Neural cell (in vitro differentiated cells): Measurements from ENCODE around the gene SDK2. TPM values are rescaled to one million over a fixed set of nuclear protein-coding genes. Genes with fewer than 3 reads are reported as not detected.

Source experiments
- H2AFZ ChIP-seq: fragments of 200-600, 300-800 bp; sonication (generic), shearing (Covaris generic); 2 replicates; pipeline ENCODE4 v1.6.0; 2014; ENCODE audit warnings: low read depth, mild to moderate bottlenecking, antibody characterized with exemption, low read length, moderate library complexity
- H3F3A ChIP-seq: fragments of 200-600 bp; shearing (Covaris generic); 2 replicates; pipeline ENCODE4 v1.6.1; 2016; ENCODE audit warnings: mild to moderate bottlenecking, moderate library complexity, mixed read lengths, antibody characterized with exemption, low read length; ENCODE audit not compliant: insufficient read depth, poor library complexity, severe bottlenecking
- H3K27ac ChIP-seq: fragments of 200-600, 300-800 bp; sonication (generic), shearing (Covaris generic); 2 replicates; pipeline ENCODE4 v1.5.1; 2014; ENCODE audit warnings: mild to moderate bottlenecking, low read length, moderate library complexity
- H3K27me3 ChIP-seq: fragments of 300-800, 200-600 bp; sonication (generic), shearing (Covaris generic); 2 replicates; pipeline ENCODE4 v1.6.0; 2014; ENCODE audit warnings: mild to moderate bottlenecking, low read depth, low read length, moderate library complexity; ENCODE audit not compliant: insufficient read depth
- H3K36me3 ChIP-seq: fragments of 300-800, 200-600 bp; sonication (generic), shearing (Covaris generic); 2 replicates; pipeline ENCODE4 v1.5.1; 2014; ENCODE audit warnings: mild to moderate bottlenecking, antibody characterized with exemption, low read length, moderate library complexity; ENCODE audit not compliant: insufficient read depth
- H3K4me2 ChIP-seq: fragments of 300-800, 200-600 bp; sonication (generic), shearing (Covaris generic); 2 replicates; pipeline ENCODE4 v1.6.0; 2014; ENCODE audit warnings: mild to moderate bottlenecking, low read length
- H3K4me3 ChIP-seq: fragments of 300-800, 200-600 bp; sonication (generic), shearing (Covaris generic); 2 replicates; pipeline ENCODE4 v1.5.1; 2014; ENCODE audit warnings: mild to moderate bottlenecking, low read length, moderate library complexity
- H3K79me2 ChIP-seq: fragments of 200-600 bp; shearing (Covaris generic); replicated peaks from 2 replicates; pipeline ENCODE4 v1.6.0; 2014; ENCODE audit warnings: mild to moderate bottlenecking, low read length, moderate library complexity; ENCODE audit not compliant: insufficient read depth
- H3K9ac ChIP-seq: fragments of 300-800, 200-600 bp; sonication (generic), shearing (Covaris generic); 2 replicates; pipeline ENCODE4 v1.6.1; 2016; ENCODE audit warnings: mild to moderate bottlenecking, low read length, mixed read lengths
- H3K9me2 ChIP-seq: fragments of 200-600 bp; shearing (Covaris generic); 2 replicates; pipeline ENCODE4 v1.6.1; 2016; ENCODE audit warnings: mild to moderate bottlenecking, low read length, mixed read lengths; ENCODE audit not compliant: insufficient read depth
- H3K9me3 ChIP-seq: fragments of 200-600, 300-800 bp; sonication (generic), shearing (Covaris generic); 2 replicates; pipeline ENCODE4 v1.6.1; 2016; ENCODE audit warnings: mild to moderate bottlenecking, mixed run types, low read length, moderate library complexity, mixed read lengths
- H4K20me1 ChIP-seq: fragments of 200-600 bp; shearing (Covaris generic); 2 replicates; pipeline ENCODE4 v1.6.1; 2016; ENCODE audit warnings: mild to moderate bottlenecking, mixed run types; ENCODE audit not compliant: insufficient read depth
- CTCF ChIP-seq: fragments of 450-650 bp; IDR thresholded peaks from 2 replicates; pipeline ENCODE4 v1.5.1; 2014; ENCODE audit warnings: antibody characterized with exemption, mild to moderate bottlenecking, moderate library complexity; ENCODE audit not compliant: poor library complexity, severe bottlenecking
- EP300 ChIP-seq: fragments of 450-650 bp; conservative IDR thresholded peaks from 2 replicates; pipeline ENCODE4 v1.6.1; 2014; ENCODE audit warnings: antibody characterized with exemption, mild to moderate bottlenecking, moderate library complexity; ENCODE audit not compliant: poor library complexity, severe bottlenecking
- EZH2 ChIP-seq: fragments of 200-600, 300-800 bp; shearing (Covaris generic), sonication (generic); IDR thresholded peaks from 2 replicates; pipeline ENCODE4 v1.6.1; 2014; ENCODE audit warnings: antibody characterized with exemption, low read length, borderline replicate concordance, mild to moderate bottlenecking; ENCODE audit not compliant: insufficient read depth, poor library complexity, severe bottlenecking
- MXI1 ChIP-seq: fragments of 450-650 bp; conservative IDR thresholded peaks from 2 replicates; pipeline ENCODE4 v1.6.1; 2014; ENCODE audit warnings: antibody characterized with exemption, mild to moderate bottlenecking; ENCODE audit not compliant: poor library complexity, severe bottlenecking
- POLR2AphosphoS5 ChIP-seq: IDR thresholded peaks from 2 replicates; pipeline ENCODE4 v1.6.1; 2012
- RAD21 ChIP-seq: fragments of 450-650 bp; conservative IDR thresholded peaks from 2 replicates; pipeline ENCODE4 v1.6.1; 2014; ENCODE audit warnings: antibody characterized with exemption, mild to moderate bottlenecking, moderate library complexity
- REST ChIP-seq: IDR thresholded peaks from 2 replicates; pipeline ENCODE4 v1.6.1; 2012; ENCODE audit warnings: borderline replicate concordance
- SMC3 ChIP-seq: fragments of 450-650 bp; conservative IDR thresholded peaks from 2 replicates; pipeline ENCODE4 v1.6.1; 2014; ENCODE audit warnings: antibody characterized with exemption, mild to moderate bottlenecking, moderate library complexity; ENCODE audit not compliant: poor library complexity
- TAF1 ChIP-seq: IDR thresholded peaks from 2 replicates; pipeline ENCODE4 v1.6.1; 2012; ENCODE audit warnings: low read depth
- polyA plus RNA-seq: library from polyadenylated mRNA; depleted of rRNA; stranded (reverse); fragments of >200 nt; gene quantifications from 2 replicates; pipeline ENCODE4 v1.2.3, GENCODE V29; 2014

SDK2 gene
- polyA plus RNA-seq, 1 donor from 2014 or later, result 0.73 TPM

- H4K20me1 ChIP-seq, result no peaks in the 10 kb centered on the region
- no peaks in the 10 kb centered on the region for H3K36me3 ChIP-seq
- no peaks in the 10 kb centered on the region for H3K9me3 ChIP-seq
- H3K9ac ChIP-seq, result peak overlapping the region; percentile 21
- no peak overlapping the region for H3K4me2 ChIP-seq
- no peaks in the 10 kb centered on the region for H3K27me3 ChIP-seq
- peaks cover 3% of the 10 kb centered on the region for H3K79me2 ChIP-seq
- no peak overlapping the region for H2AFZ ChIP-seq
- peak overlapping the region; percentile 38 for H3K27ac ChIP-seq
- TF ChIP-seq EP300, result no peak
- peak; percentile 16 for TF ChIP-seq SMC3
- peak; percentile 33 for TF ChIP-seq MXI1
- TF ChIP-seq REST, result no peak
- TF ChIP-seq POLR2AphosphoS5, result peak; percentile 12
- H3K4me3 ChIP-seq, result no peak overlapping the region
- no peaks in the 10 kb centered on the region for H3F3A ChIP-seq
- H3K9me2 ChIP-seq, result no peaks in the 10 kb centered on the region
Observed at GRCh38 chr17:73519714-73520368, 124.4 kb downstream of the SDK2 start.

GRCh38 chr17:73519011-73519410 lies 125.2 kb downstream of the SDK2 start:
- Histone ChIP-seq H3K4me2 (no peak overlapping the region), H3K9me3 (no peaks in the 10 kb centered on the region), H3K27me3 (no peaks in the 10 kb centered on the region), H2AFZ (no peak overlapping the region), H3F3A (no peaks in the 10 kb centered on the region), H3K79me2 (peaks cover 3% of the 10 kb centered on the region), H4K20me1 (no peaks in the 10 kb centered on the region), H3K27ac (peak overlapping the region; percentile 38), H3K4me3 (no peak overlapping the region), H3K9ac (no peak overlapping the region), H3K36me3 (no peaks in the 10 kb centered on the region), H3K9me2 (no peaks in the 10 kb centered on the region)
- no peak for TF ChIP-seq EP300

DNA sequence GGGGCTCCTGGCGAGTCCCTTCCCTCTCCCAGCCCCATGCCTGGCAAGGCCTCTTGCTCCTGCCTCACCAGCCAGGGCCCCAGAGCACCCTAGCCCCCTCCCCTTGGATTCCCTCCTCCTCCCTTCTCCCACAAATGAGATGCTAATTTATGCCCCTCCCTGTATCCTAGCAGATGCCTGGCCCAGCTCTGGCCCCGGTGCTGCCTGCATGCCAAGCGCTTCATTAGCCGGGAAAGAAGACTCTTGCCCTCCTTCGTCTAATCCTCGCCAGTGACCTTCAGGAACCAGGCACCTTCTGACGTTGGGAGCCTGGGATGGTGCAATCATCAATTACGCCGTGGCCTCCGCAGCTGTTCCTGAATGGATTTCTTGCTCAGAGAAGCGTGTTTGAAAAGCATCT lies 127.8 kb downstream of the SDK2 start:
- H4K20me1 ChIP-seq, result no peaks in the 10 kb centered on the region
- H3K9me2 ChIP-seq, result no peaks in the 10 kb centered on the region
- TF ChIP-seq TAF1, result no peak
- TF ChIP-seq CTCF, result no peak
- no peak for TF ChIP-seq EP300
- no peak for TF ChIP-seq SMC3
- TF ChIP-seq RAD21, result no peak
- no peak for TF ChIP-seq MXI1
- no peak for TF ChIP-seq POLR2AphosphoS5
- no peak for TF ChIP-seq REST
- TF ChIP-seq EZH2, result no peak
- no peak overlapping the region for H3K4me2 ChIP-seq
- H2AFZ ChIP-seq, result no peak overlapping the region
- H3K36me3 ChIP-seq, result no peaks in the 10 kb centered on the region
- H3K9ac ChIP-seq, result no peak overlapping the region
- H3K79me2 ChIP-seq, result peaks cover 3% of the 10 kb centered on the region
- H3K4me3 ChIP-seq, result no peak overlapping the region
- H3K27ac ChIP-seq, result no peak overlapping the region
- no peaks in the 10 kb centered on the region for H3K9me3 ChIP-seq
- no peaks in the 10 kb centered on the region for H3F3A ChIP-seq
- no peaks in the 10 kb centered on the region for H3K27me3 ChIP-seq
